Parathyroid adenoma (tissue), 2 donors: Measurements from ENCODE around the gene ORM1.

ENCODE experiments used
- H2AFZ ChIP-seq: fragments of 300-600 bp; sonication (generic); one replicate; pipeline ENCODE4 v1.7.0; 2017; ENCODE audit warnings: antibody characterized with exemption, mild to moderate bottlenecking
- H3K27ac ChIP-seq: fragments of 300-600 bp; sonication (generic); one replicate; pipeline ENCODE4 v1.7.0; 2017
- H3K27me3 ChIP-seq: fragments of 300-600 bp; sonication (generic); one replicate; pipeline ENCODE4 v1.7.0; 2017; ENCODE audit warnings: low read length; ENCODE audit not compliant: control insufficient read depth, insufficient read depth
- H3K36me3 ChIP-seq: fragments of 300-600 bp; sonication (generic); one replicate; pipeline ENCODE4 v1.7.0; 2017; ENCODE audit warnings: low read length; ENCODE audit not compliant: control insufficient read depth, insufficient read depth
- H3K4me1 ChIP-seq: fragments of 300-600 bp; sonication (generic); one replicate; pipeline ENCODE4 v1.7.0; 2017; ENCODE audit warnings: control low read depth
- H3K4me2 ChIP-seq: fragments of 300-600 bp; sonication (generic); one replicate; pipeline ENCODE4 v1.7.0; 2017; ENCODE audit warnings: low read length
- H3K4me3 ChIP-seq: fragments of 300-600 bp; sonication (generic); one replicate; pipeline ENCODE4 v1.7.0; 2017; ENCODE audit warnings: low read depth, low read length
- H3K79me2 ChIP-seq: fragments of 300-600 bp; sonication (generic); one replicate; pipeline ENCODE4 v1.7.0; 2017; ENCODE audit warnings: control low read depth
- H3K9ac ChIP-seq: fragments of 300-600 bp; sonication (generic); one replicate; pipeline ENCODE4 v1.7.0; 2017; ENCODE audit warnings: mild to moderate bottlenecking
- H3K9me3 ChIP-seq: fragments of 300-600 bp; sonication (generic); one replicate; pipeline ENCODE4 v1.7.0; 2017; ENCODE audit warnings: low read length; ENCODE audit not compliant: control insufficient read depth
- TF ChIP-seq, protein P1 (sequence below): fragments of 300-600 bp; sonication (generic); IDR thresholded peaks from one replicate; pipeline ENCODE4 v1.7.0; 2017; ENCODE audit warnings: antibody characterized with exemption, mild to moderate bottlenecking
- donor health status: primary hyperparathyroidism.

The ORM1 gene

DNA sequence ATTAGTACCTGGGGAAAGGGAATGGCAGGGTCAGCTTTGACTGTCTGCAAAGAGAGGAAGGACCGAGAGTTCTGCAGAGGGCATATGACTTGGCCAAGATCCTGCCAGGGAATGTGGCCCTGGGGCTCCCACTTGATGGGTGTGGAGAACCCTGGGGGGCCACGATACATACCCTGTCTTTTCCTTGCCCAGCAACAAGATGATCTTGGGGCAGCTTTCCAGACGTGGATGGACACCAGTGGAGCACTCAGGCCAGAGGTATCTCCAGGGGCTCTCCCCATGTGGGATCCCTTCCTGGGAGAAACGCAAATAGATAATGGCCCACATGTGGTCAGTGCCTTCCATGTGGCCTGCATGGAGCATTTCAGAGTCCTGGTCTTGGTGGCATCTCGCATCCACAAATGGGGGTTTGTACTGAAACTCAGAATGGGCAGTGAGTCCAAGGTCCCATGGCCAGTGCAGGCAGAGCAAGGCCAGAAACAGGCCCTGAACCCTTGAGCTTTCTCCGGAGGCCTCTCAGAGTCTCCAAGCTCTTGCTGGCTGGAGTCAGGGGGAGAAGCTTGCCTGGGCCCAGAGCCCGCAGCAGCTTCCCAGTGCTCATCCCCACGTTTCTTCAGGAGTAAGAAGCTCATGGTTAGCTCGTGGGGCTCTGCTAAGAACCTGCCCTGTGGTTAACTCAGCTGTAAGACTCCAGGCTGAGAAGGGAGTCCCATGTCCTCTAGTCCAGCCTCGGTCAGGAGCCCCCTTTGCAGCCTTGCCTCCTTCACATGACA, 18.3 kb upstream of the ORM1 start:
- TF ChIP-seq, protein P1, sequence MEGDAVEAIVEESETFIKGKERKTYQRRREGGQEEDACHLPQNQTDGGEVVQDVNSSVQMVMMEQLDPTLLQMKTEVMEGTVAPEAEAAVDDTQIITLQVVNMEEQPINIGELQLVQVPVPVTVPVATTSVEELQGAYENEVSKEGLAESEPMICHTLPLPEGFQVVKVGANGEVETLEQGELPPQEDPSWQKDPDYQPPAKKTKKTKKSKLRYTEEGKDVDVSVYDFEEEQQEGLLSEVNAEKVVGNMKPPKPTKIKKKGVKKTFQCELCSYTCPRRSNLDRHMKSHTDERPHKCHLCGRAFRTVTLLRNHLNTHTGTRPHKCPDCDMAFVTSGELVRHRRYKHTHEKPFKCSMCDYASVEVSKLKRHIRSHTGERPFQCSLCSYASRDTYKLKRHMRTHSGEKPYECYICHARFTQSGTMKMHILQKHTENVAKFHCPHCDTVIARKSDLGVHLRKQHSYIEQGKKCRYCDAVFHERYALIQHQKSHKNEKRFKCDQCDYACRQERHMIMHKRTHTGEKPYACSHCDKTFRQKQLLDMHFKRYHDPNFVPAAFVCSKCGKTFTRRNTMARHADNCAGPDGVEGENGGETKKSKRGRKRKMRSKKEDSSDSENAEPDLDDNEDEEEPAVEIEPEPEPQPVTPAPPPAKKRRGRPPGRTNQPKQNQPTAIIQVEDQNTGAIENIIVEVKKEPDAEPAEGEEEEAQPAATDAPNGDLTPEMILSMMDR: no peak
- H3K9ac ChIP-seq: no peak overlapping the region
- no peaks in the 10 kb centered on the region for H3K36me3 ChIP-seq
- no peaks in the 10 kb centered on the region for H3K79me2 ChIP-seq
- no peak overlapping the region for H3K27ac ChIP-seq
- H3K4me1 ChIP-seq: no peaks in the 10 kb centered on the region
- H3K9me3 ChIP-seq: no peaks in the 10 kb centered on the region
- H3K27me3 ChIP-seq: no peaks in the 10 kb centered on the region
- H3K4me3 ChIP-seq: no peak overlapping the region
- no peak overlapping the region for H3K4me2 ChIP-seq
- no peak overlapping the region for H2AFZ ChIP-seq

DNA sequence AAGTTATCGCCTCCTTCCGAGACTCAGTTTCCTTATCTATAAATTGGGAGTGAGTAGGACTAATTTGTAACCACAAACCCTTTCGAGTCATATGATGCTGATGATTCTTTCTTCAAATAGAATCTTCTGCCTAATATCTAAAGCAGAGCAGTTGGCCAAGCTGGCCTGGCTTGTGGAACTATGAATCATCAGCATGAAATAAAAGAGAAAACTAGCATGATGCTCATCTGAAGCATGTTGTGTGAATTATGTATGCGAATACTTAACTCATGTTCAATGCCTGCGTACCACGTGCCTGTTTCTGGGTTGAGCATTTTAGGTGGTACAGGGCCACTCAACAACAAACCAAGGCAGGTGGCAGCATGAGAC, 15.0 kb upstream of the ORM1 start:
- Histone ChIP-seq H3K9me3 (no peaks in the 10 kb centered on the region), H3K9ac (no peak overlapping the region), H3K27me3 (no peaks in the 10 kb centered on the region), H2AFZ (no peak overlapping the region), H3K79me2 (no peaks in the 10 kb centered on the region), H3K27ac (no peak overlapping the region), H3K36me3 (no peaks in the 10 kb centered on the region), H3K4me1 (no peaks in the 10 kb centered on the region), H3K4me2 (no peak overlapping the region), H3K4me3 (no peak overlapping the region)
- TF ChIP-seq, protein P1: no peak

DNA sequence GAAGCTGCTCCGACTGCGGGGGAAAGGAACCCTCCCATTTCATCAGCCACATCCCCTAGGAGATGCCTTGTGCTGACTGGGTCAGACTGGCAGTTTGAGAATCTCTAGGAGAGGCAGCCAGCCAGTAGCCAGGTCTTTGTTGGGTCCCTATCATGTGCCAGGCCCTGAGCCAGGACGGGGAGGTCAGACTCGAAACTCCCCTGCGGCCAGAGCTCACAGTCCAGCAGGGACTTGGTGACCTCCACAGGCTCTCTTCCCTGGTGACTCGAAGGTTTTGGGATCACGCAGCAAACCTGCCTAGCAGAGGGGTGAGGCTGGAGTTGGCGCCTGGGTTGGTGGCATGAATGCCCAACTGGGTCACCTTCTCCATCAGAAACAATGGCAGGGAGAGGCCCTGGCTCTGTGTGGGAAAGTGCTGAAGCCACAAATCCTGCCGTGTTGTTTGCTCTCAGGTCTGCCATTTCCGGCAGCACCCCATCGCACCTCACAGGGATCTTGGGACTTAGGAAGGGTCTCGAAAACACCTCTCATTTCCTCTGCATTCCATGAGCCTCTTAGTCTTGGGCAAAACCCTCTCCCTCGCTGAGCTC, 14.4 kb upstream of the ORM1 start:
- no peak overlapping the region for H3K4me2 ChIP-seq
- H3K79me2 ChIP-seq: no peaks in the 10 kb centered on the region
- H3K36me3 ChIP-seq: no peaks in the 10 kb centered on the region
- no peak overlapping the region for H3K9ac ChIP-seq
- H3K27me3 ChIP-seq: no peaks in the 10 kb centered on the region
- no peaks in the 10 kb centered on the region for H3K9me3 ChIP-seq
- H2AFZ ChIP-seq: no peak overlapping the region
- TF ChIP-seq, protein P1: no peak
- no peaks in the 10 kb centered on the region for H3K4me1 ChIP-seq
- H3K4me3 ChIP-seq: no peak overlapping the region
- H3K27ac ChIP-seq: no peak overlapping the region

DNA sequence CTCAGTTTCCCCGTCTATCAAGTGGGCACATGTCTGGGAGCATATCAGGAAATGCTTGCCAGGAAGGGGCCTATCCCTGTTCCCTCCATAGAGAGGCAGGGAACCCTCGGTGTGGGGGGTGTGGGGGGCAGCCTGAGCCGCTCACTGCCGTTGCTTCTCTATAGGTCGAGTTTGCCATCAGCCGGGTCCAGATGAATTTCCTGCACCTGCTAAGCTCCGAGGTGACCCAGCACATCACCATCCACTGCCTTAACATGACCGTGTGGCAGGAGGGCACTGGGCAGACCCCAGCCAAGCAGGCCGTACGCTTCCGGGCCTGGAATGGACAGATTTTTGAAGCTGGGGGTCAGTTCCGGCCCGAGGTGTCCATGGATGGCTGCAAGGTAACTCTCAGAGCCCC, 13.8 kb upstream of the ORM1 start:
- Histone ChIP-seq H3K4me1 (no peaks in the 10 kb centered on the region), H3K9ac (no peak overlapping the region), H3K9me3 (no peaks in the 10 kb centered on the region), H3K27me3 (no peaks in the 10 kb centered on the region), H2AFZ (no peak overlapping the region), H3K27ac (no peak overlapping the region), H3K4me3 (no peak overlapping the region), H3K36me3 (no peaks in the 10 kb centered on the region), H3K4me2 (no peak overlapping the region), H3K79me2 (no peaks in the 10 kb centered on the region)
- TF ChIP-seq, protein P1: no peak
